HepG2 (cell line): ENCODE data around the gene ZNF367. TPM values are rescaled to one million over a fixed set of nuclear protein-coding genes. Genes with fewer than 3 reads are reported as not detected.
A peak's percentile ranks its signal among the peaks of the same experiment; 100 is the strongest.

ENCODE experiments used
- ATAC-seq: fragments of 200-7000 bp; cut with Tn5 transposase; 3 replicates; pipeline ENCODE4 v1.9.1; 2020; ENCODE audit warnings: mild to moderate bottlenecking, moderate library complexity
- BruUV-seq: library from RNA; stranded (reverse); fragments of 400-500 nt; replicated peaks from 2 replicates; lab custom pipeline; 2021; lab: Mats Ljungman, UMichigan
- CTCF ChIA-PET: fragments of 300-600 bp; formaldehyde crosslinking; extraction: SDS; loops from one replicate; lab custom pipeline; 2021; ENCODE audit warnings: low total read pairs, inconsistent platforms, low intra/inter-chr PET ratio; lab: Yijun Ruan, JAX
- POLR2A ChIA-PET: fragments of 350-600 bp; sonication (Branson Sonifier 250); formaldehyde crosslinking; loops from one replicate; lab custom pipeline; 2020; ENCODE audit warnings: antibody characterized with exemption, inconsistent platforms; lab: Yijun Ruan, JAX
- DNase-seq: peaks from one replicate; pipeline ENCODE4 v3.0.0-alpha.2; 2015; ENCODE audit warnings: low spot score
- FAIRE-seq: peaks from 3 replicates; lab custom pipeline; 2011; peaks lifted over from hg19 to GRCh38; lab: Jason Lieb, UNC
- H2AFZ ChIP-seq: one replicate; pipeline ENCODE4 v1.6.1; 2011; ENCODE audit warnings: low read length, inconsistent platforms
- H3K27ac ChIP-seq: fragments of 300-600 bp; 3 replicates; pipeline ENCODE4 v1.8.0; 2011; ENCODE audit warnings: mixed run types, mild to moderate bottlenecking, mixed read lengths, low read length, inconsistent platforms; ENCODE audit not compliant: insufficient read depth; ENCODE audit errors: extremely low read length
- H3K27me3 ChIP-seq, 2 experiments: fragments of 200-600 bp in 1 of 2; 2 replicates in 1 of 2; 3 replicates in 1 of 2; pipeline versions ENCODE4 v1.6.0 to v1.8.0; 2011; ENCODE audit warnings: low read length in 2 of 2, mild to moderate bottlenecking in 2 of 2, moderate library complexity in 2 of 2, inconsistent platforms in 1 of 2; ENCODE audit not compliant: insufficient read depth in 2 of 2, control insufficient read depth in 1 of 2
- H3K36me3 ChIP-seq, 2 experiments: fragments of 200-600 bp in 1 of 2; replicated peaks in 1 of 2; 2 replicates in 1 of 2; 3 replicates in 1 of 2; pipeline versions ENCODE4 v1.5.1 to v1.8.0; 2011; ENCODE audit warnings: low read length in 2 of 2, inconsistent platforms in 1 of 2; ENCODE audit not compliant: insufficient read depth in 2 of 2, control insufficient read depth in 1 of 2
- H3K4me1 ChIP-seq: 2 replicates; pipeline ENCODE4 v1.5.1; 2012; ENCODE audit warnings: low read length, inconsistent platforms; ENCODE audit not compliant: insufficient read depth
- H3K4me2 ChIP-seq: 2 replicates; pipeline ENCODE4 v1.6.0; 2011; ENCODE audit warnings: low read depth, low read length, inconsistent platforms
- H3K4me3 ChIP-seq, 3 experiments: fragments of 200-600 bp in 1 of 3; sonication (generic), shearing (Covaris generic) in 1 of 3; replicated peaks in 1 of 3; 2 replicates each; pipeline ENCODE4 v1.5.1; 2011 to 2016; ENCODE audit warnings: low read length in 3 of 3, inconsistent platforms in 2 of 3, low read depth in 2 of 3, mild to moderate bottlenecking in 2 of 3, control low read depth in 1 of 3, mixed read lengths in 1 of 3; ENCODE audit not compliant: insufficient read depth in 1 of 3
- H3K79me2 ChIP-seq: one replicate; pipeline ENCODE4 v1.6.1; 2011; ENCODE audit warnings: low read length, inconsistent platforms; ENCODE audit not compliant: insufficient read depth
- H3K9ac ChIP-seq: 2 replicates; pipeline ENCODE4 v1.6.0; 2011; ENCODE audit warnings: mild to moderate bottlenecking, low read depth, low read length, inconsistent platforms; ENCODE audit not compliant: insufficient read depth
- H3K9me3 ChIP-seq: 2 replicates; pipeline ENCODE4 v1.5.1; 2012; ENCODE audit warnings: mild to moderate bottlenecking, low read length
- H4K20me1 ChIP-seq: 2 replicates; pipeline ENCODE4 v1.6.0; 2011; ENCODE audit warnings: inconsistent platforms, mild to moderate bottlenecking, low read length, moderate library complexity; ENCODE audit not compliant: insufficient read depth
- EHMT2 ChIP-seq: fragments of 200-600 bp; sonication (generic); IDR thresholded peaks from 2 replicates; pipeline ENCODE4 v1.7.0; 2017; ENCODE audit warnings: antibody characterized with exemption, low read depth, low read length, borderline replicate concordance
- EP300 ChIP-seq, 3 experiments: sonication (generic) in 1 of 3; formaldehyde crosslinking in 1 of 3; IDR thresholded peaks; 2 replicates each; pipeline versions ENCODE4 v1.5.1 to v1.6.1; 2011 to 2020; ENCODE audit warnings: low read depth in 2 of 3, low read length in 2 of 3, borderline replicate concordance in 1 of 3, improper control_type of control experiment in 1 of 3, mild to moderate bottlenecking in 1 of 3, missing genetic modification reagents in 1 of 3, moderate library complexity in 1 of 3
- SMAD1 ChIP-seq: sonication (generic); formaldehyde crosslinking; IDR thresholded peaks from 2 replicates; pipeline ENCODE4 v1.4.0; 2020; ENCODE audit warnings: missing genetic modification reagents, low read depth, mild to moderate bottlenecking, borderline replicate concordance
- WGBS: methylation state at CpG from one replicate; pipeline ENCODE4 v1.1.6; 2017; ENCODE audit warnings: low lambda C conversion rate; 5-methylcytosine and 5-hydroxymethylcytosine counted together
- in situ Hi-C: cut with HindIII; loops from 2 replicates; pipeline ENCODE4 v1.10.0; 2017; ENCODE audit warnings: low pct_unique_long_range_greater_than_20kb; ENCODE audit not compliant: extremely low pct_ligation_motif_present
- intact Hi-C: fragments of 100-400 bp; cut with micrococcal nuclease; formaldehyde crosslinking; loops from one replicate; pipeline ENCODE4 v1.10.0; 2022; ENCODE audit not compliant: unreplicated experiment
- polyA plus RNA-seq, 8 experiments: library from polyadenylated mRNA; depleted of rRNA in 3 of 8; stranded (reverse) in 7 of 8; unstranded in 1 of 8; fragments of >200 nt; fragmentation: Illumina TruSeq in 4 of 8; extraction: Trizol in 4 of 8; gene quantifications; 2 replicates each; pipeline versions ENCODE4 v1.2.1 to v1.2.3, GENCODE V29; 2011 to 2016; ENCODE audit warnings: low read depth in 4 of 8, missing spikeins in 1 of 8, mixed read lengths in 1 of 8; ENCODE audit not compliant: insufficient read depth in 1 of 8
- total RNA-seq, 5 experiments: library from RNA; depleted of rRNA; stranded (reverse); fragments of >200 nt; fragmentation: Illumina TruSeq; extraction: Trizol; gene quantifications; 2 replicates each; pipeline ENCODE4 v1.2.3, GENCODE V29; 2016; ENCODE audit warnings: low read depth in 1 of 5
- TF ChIP-seq, protein P1 (sequence below): sonication (generic); formaldehyde crosslinking; IDR thresholded peaks from 2 replicates; pipeline ENCODE4 v1.9.0; 2021; ENCODE audit warnings: missing genetic modification reagents, mild to moderate bottlenecking, borderline replicate concordance

The ZNF367 gene
- total and polyA plus RNA-seq, 2 of the 13 experiments (the other 11 are each of a cell fraction or from before 2014, with no cell fraction given): 2.9 to 7.7 TPM

DNA sequence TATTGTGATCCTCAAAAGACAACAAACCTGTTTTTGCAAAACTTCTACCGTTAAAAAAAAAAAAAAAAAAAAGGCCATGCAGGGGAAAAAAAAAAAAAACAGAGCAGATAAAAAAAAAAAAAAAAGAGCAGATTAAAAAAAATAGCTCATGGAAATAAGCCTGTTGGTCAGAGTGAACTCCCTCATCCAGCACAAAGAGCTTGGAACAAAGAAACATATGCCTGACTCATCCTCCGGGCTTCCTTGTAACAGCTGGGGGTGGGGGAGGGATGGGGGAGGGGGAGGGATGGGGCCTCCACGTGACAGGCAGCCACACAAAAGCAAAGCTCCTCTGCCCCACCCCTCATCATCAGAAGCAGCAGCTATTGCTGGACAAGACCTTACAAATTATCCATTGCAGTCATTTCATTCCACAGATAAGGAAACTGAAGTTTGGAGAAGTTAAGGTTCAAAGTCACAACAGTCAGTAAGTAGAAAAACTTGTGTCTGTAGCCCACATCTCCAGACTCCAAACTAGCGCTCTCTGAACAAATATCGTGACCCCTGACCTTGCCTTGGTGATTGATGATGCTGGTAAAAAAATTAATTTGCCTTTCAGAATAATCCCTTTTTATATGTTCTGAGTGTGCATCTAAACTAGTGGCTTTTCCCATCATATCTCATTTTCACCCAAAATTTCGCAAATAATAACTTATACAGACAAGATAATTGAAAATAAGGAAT lies 73.6 kb downstream of the ZNF367 start (continued):
- TF ChIP-seq, protein P1, sequence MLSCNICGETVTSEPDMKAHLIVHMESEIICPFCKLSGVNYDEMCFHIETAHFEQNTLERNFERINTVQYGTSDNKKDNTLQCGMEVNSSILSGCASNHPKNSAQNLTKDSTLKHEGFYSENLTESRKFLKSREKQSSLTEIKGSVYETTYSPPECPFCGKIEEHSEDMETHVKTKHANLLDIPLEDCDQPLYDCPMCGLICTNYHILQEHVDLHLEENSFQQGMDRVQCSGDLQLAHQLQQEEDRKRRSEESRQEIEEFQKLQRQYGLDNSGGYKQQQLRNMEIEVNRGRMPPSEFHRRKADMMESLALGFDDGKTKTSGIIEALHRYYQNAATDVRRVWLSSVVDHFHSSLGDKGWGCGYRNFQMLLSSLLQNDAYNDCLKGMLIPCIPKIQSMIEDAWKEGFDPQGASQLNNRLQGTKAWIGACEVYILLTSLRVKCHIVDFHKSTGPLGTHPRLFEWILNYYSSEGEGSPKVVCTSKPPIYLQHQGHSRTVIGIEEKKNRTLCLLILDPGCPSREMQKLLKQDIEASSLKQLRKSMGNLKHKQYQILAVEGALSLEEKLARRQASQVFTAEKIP (CRISPR knock-in tag): no peak
- TF ChIP-seq EP300 (IDR thresholded peaks at IDR 0.05; ENCODE audit: low read depth in 2 of 2, low read length in 2 of 2) (peak in 1 of 2 experiments; percentile 16; a peak in 1 of 4 replicates), EP300 (CRISPR knock-in tag; IDR thresholded peaks at IDR 0.05; ENCODE audit: borderline replicate concordance) (no peak)

DNA sequence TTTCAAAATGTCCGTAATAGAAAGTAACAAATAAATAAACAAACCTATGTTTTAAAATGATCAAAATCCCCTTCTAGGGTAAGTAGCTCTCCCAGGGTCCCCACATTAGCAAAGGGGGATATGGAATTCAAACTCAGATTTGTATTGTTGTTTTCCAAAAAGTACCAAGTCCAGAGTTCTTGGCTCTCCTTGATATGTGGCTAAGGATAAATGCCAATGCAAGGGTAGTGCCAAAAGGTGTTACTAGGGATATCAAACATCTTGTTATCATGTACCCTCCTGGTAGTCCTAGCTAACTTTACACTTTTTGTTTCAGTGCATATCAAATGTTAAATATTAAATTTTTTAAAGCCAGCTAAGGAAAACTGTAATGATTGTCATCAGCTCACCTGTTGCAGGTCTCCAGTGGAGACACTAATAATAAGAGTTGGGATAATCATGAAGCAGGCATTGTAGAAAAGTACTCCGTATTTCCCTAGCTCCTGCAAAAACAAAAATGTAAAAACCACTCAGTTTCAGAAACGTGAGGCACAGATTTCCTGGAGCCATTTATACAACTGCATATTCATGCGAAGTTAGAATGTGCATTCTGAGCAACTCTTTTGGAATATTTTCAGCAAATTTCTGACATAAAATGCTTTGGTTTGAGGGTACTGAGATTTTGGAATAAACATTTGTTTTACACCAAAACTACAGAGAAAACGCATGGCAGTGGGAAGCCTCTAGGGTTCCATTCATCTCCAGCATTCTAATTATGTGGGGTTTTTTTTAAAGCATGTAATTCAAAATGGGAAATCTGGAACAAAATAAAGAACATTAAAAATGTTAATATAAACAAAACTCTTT lies 74.4 kb downstream of the ZNF367 start:
- no peak overlapping the region for H3K4me3 ChIP-seq
- BruUV-seq: no TSS peak
- H3K36me3 ChIP-seq: peaks cover 10 to 29% of the 10 kb centered on the region in 2 experiments
- no peak for ATAC-seq
- ChIA-PET CTCF (no interaction called here), POLR2A (interaction anchor here (0.8 to 1.6 kb wide), 8 partner anchors 10 to 73 kb away, joined by 3 to 12 read pairs (median 4); no protein-coding TSS in a partner anchor)
- H2AFZ ChIP-seq: no peak overlapping the region
- H3K9me3 ChIP-seq: no peaks in the 10 kb centered on the region
- no peaks in the 10 kb centered on the region for H3K79me2 ChIP-seq
- no peaks in the 10 kb centered on the region for H4K20me1 ChIP-seq
- WGBS: 95% methylated on average over 5 of the region's 5 CpGs
- intact Hi-C loops: loop anchor here (2.0 to 5.0 kb wide), 2 partner anchors 41 to 74 kb away; partner anchors contain the start of gene ZNF367
- in situ Hi-C loops: loop anchor here (5.0 to 25.0 kb wide), 2 partner anchors 74 to 319 kb away; partner anchors contain the start of genes PRXL2C and ZNF367
- no peak overlapping the region for H3K4me2 ChIP-seq
- no peak for FAIRE-seq
- H3K27ac ChIP-seq: peak overlapping the region; percentile 47
- no peaks in the 10 kb centered on the region for H3K27me3 ChIP-seq
- no peak for DNase-seq
- H3K4me1 ChIP-seq: peaks cover 71% of the 10 kb centered on the region
- H3K9ac ChIP-seq: no peak overlapping the region; the same call in 1 of the 2 replicates
- no peak for TF ChIP-seq EHMT2
- TF ChIP-seq SMAD1 (CRISPR knock-in tag): no peak
- TF ChIP-seq, all 625 proteins: peak for 0
